Keratinocyte (primary cell): ENCODE data around the gene SLC27A2. TPM values are rescaled to one million over a fixed set of nuclear protein-coding genes. Genes with fewer than 3 reads are reported as not detected.

Experiments used
- DNase-seq: peaks from one replicate; pipeline ENCODE4 v3.0.0-alpha.2; 2011; ENCODE audit warnings: low read depth, missing footprints, low spot score
- FAIRE-seq: peaks from 2 replicates; lab custom pipeline; 2011; peaks lifted over from hg19 to GRCh38; lab: Jason Lieb, UNC
- H2AFZ ChIP-seq: 2 replicates; pipeline ENCODE4 v1.6.0; 2012; ENCODE audit warnings: low read length, control low read depth, inconsistent platforms; ENCODE audit not compliant: control insufficient read depth
- H3K27ac ChIP-seq: 2 replicates; pipeline ENCODE4 v1.5.1; 2011; ENCODE audit warnings: low read length; ENCODE audit not compliant: control insufficient read depth, insufficient read depth
- H3K27me3 ChIP-seq: 3 replicates; pipeline ENCODE4 v1.6.0; 2011; ENCODE audit warnings: low read length; ENCODE audit not compliant: control insufficient read depth, insufficient read depth; ENCODE audit errors: extremely low read depth
- H3K36me3 ChIP-seq, 2 experiments: 2 replicates in 1 of 2; 3 replicates in 1 of 2; pipeline ENCODE4 v1.5.1; 2011; ENCODE audit warnings: low read length in 2 of 2, mild to moderate bottlenecking in 1 of 2; ENCODE audit not compliant: control insufficient read depth in 2 of 2, insufficient read depth in 2 of 2; ENCODE audit errors: extremely low read depth in 1 of 2
- H3K4me1 ChIP-seq: 3 replicates; pipeline ENCODE4 v1.5.1; 2011; ENCODE audit warnings: low read length; ENCODE audit not compliant: control insufficient read depth, insufficient read depth; ENCODE audit errors: extremely low read depth
- H3K4me2 ChIP-seq: 3 replicates; pipeline ENCODE4 v1.6.0; 2011; ENCODE audit warnings: low read depth, low read length; ENCODE audit not compliant: control insufficient read depth, insufficient read depth; ENCODE audit errors: extremely low read depth
- H3K4me3 ChIP-seq, 3 experiments: fragments of 200-600 bp in 1 of 3; sonication (generic) in 1 of 3; 2 replicates in 2 of 3; 3 replicates in 1 of 3; pipeline ENCODE4 v1.5.1; 2011 to 2016; ENCODE audit warnings: low read length in 3 of 3, mild to moderate bottlenecking in 3 of 3, control low read depth in 2 of 3, inconsistent platforms in 1 of 3, low read depth in 1 of 3, mixed read lengths in 1 of 3, mixed run types in 1 of 3, moderate library complexity in 1 of 3; ENCODE audit not compliant: control insufficient read depth in 2 of 3, insufficient read depth in 2 of 3; ENCODE audit errors: extremely low read depth in 1 of 3
- H3K79me2 ChIP-seq: 2 replicates; pipeline ENCODE4 v1.6.0; 2012; ENCODE audit warnings: low read length; ENCODE audit not compliant: control insufficient read depth, insufficient read depth
- H3K9ac ChIP-seq: 3 replicates; pipeline ENCODE4 v1.6.0; 2011; ENCODE audit warnings: low read length; ENCODE audit not compliant: control insufficient read depth, insufficient read depth; ENCODE audit errors: extremely low read depth
- H3K9me1 ChIP-seq: 3 replicates; pipeline ENCODE4 v1.6.0; 2011; ENCODE audit warnings: low read length; ENCODE audit not compliant: control insufficient read depth, insufficient read depth; ENCODE audit errors: extremely low read depth
- H3K9me3 ChIP-seq: 2 replicates; pipeline ENCODE4 v1.5.1; 2012; ENCODE audit warnings: low read depth, low read length; ENCODE audit not compliant: control insufficient read depth
- H4K20me1 ChIP-seq: 3 replicates; pipeline ENCODE4 v1.6.0; 2011; ENCODE audit warnings: low read length; ENCODE audit not compliant: control insufficient read depth, insufficient read depth; ENCODE audit errors: extremely low read depth
- CTCF ChIP-seq, 3 experiments: IDR thresholded peaks in 1 of 3; conservative IDR thresholded peaks in 1 of 3; optimal IDR thresholded peaks in 1 of 3; 2 replicates in 2 of 3; 3 replicates in 1 of 3; pipeline versions ENCODE3 to v1.5.1; 2011; ENCODE audit warnings: low read length in 3 of 3, mild to moderate bottlenecking in 3 of 3, moderate library complexity in 2 of 3, control low read depth in 1 of 3, inconsistent platforms in 1 of 3; ENCODE audit not compliant: insufficient read depth in 2 of 3; ENCODE audit errors: extremely low read depth in 1 of 3
- EZH2 ChIP-seq: IDR thresholded peaks from one replicate; pipeline ENCODE4 v1.6.1; 2012; ENCODE audit warnings: inconsistent platforms, mild to moderate bottlenecking, low read length, moderate library complexity
- dilution Hi-C: fragments of 300-500 bp; cut with MboI; formaldehyde crosslinking; loops from one replicate; pipeline ENCODE4 v1.7.0; 2020; ENCODE audit warnings: low sequenced_read_pairs; ENCODE audit not compliant: extremely low pct_ligation_motif_present
- polyA plus RNA-seq, 5 experiments: library from polyadenylated mRNA; depleted of rRNA in 3 of 5; stranded (reverse) in 3 of 5; stranded (forward) in 1 of 5; unstranded in 1 of 5; fragments of >200 nt; gene quantifications; 1 replicate in 1 of 5; 2 replicates in 3 of 5; 3 replicates in 1 of 5; pipeline versions ENCODE4 v1.2.1 to v1.2.3, GENCODE V29; 2011 to 2012; ENCODE audit warnings: missing spikeins in 2 of 5, low read depth in 1 of 5, low replicate concordance in 1 of 5

SLC27A2 gene
- polyA plus RNA-seq, 1 donor (not counting 4 experiments of a cell fraction or from before 2014, with no cell fraction given), result 0.34 TPM

DNA sequence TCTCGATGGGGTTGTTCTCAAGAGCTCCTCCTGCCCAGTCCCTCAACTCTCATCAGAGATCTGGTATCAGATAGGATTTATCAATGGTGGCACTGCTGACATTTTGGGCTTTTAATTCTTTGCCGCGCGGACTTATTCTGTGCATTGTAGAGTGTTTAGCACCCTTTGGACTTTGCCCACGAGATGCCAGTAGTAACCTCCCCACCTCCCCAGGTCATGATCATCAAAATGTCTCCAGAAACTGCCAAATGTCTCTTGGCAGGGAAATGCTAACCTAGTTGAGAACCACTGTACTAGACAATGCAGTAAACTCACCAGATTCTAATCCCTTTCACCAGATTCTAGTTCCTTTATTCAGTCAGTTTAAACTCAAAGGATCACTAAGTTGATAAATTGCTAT is 24.0 kb downstream of the SLC27A2 start:
- H3K9ac ChIP-seq, result no peak overlapping the region
- no peaks in the 10 kb centered on the region for H3K9me1 ChIP-seq
- no peaks in the 10 kb centered on the region for H3K36me3 ChIP-seq
- no peak overlapping the region for H2AFZ ChIP-seq
- H3K4me1 ChIP-seq, result peaks cover 19% of the 10 kb centered on the region
- no peaks in the 10 kb centered on the region for H4K20me1 ChIP-seq
- H3K27ac ChIP-seq, result no peak overlapping the region
- H3K27me3 ChIP-seq, result no peaks in the 10 kb centered on the region
- H3K79me2 ChIP-seq, result no peaks in the 10 kb centered on the region
- H3K4me2 ChIP-seq, result no peak overlapping the region
- H3K4me3 ChIP-seq, result no peak overlapping the region
- TF ChIP-seq EZH2 (no peak), CTCF (optimal IDR thresholded peaks at IDR 0.05 in 1 of 3, IDR thresholded peaks at IDR 0.05 in 1 of 3, conservative IDR thresholded peaks at IDR 0.05 in 1 of 3; ENCODE audit: extremely low read depth in 1 of 3, insufficient read depth in 2 of 3, low read length in 3 of 3) (no peak)
- no peaks in the 10 kb centered on the region for H3K9me3 ChIP-seq
- DNase-seq, result no peak
- FAIRE-seq, result no peak
- dilution Hi-C loops, result no loop called here

- no peak for DNase-seq
Measured at GRCh38 chr15:50209809-50210208, 27.8 kb downstream of the SLC27A2 start.

More at GRCh38 chr15:50209809-50210208, 27.8 kb downstream of the SLC27A2 start:
- peak; percentile 88 for FAIRE-seq
- Histone ChIP-seq H3K27ac (peak overlapping the region; percentile 69), H3K4me2 (peak overlapping the region; percentile 50), H3K27me3 (no peaks in the 10 kb centered on the region), H3K4me3 (peak overlapping the region in 2 of 3 experiments; percentile 37 to 45), H3K4me1 (peaks cover 23% of the 10 kb centered on the region), H3K9me3 (no peaks in the 10 kb centered on the region), H3K79me2 (no peaks in the 10 kb centered on the region), H2AFZ (peak overlapping the region; percentile 90), H3K9me1 (no peaks in the 10 kb centered on the region), H3K36me3 (no peaks in the 10 kb centered on the region), H3K9ac (peak overlapping the region; percentile 65), H4K20me1 (no peaks in the 10 kb centered on the region)
- dilution Hi-C loops, result no loop called here
- TF ChIP-seq EZH2 (no peak), CTCF (optimal IDR thresholded peaks at IDR 0.05 in 1 of 3, IDR thresholded peaks at IDR 0.05 in 1 of 3, conservative IDR thresholded peaks at IDR 0.05 in 1 of 3; ENCODE audit: extremely low read depth in 1 of 3, insufficient read depth in 2 of 3, low read length in 3 of 3) (no peak)
